ENCODE data around the gene CNMD. TPM values are rescaled to one million over a fixed set of nuclear protein-coding genes. Genes with fewer than 3 reads are reported as not detected.

Gene CNMD
- total and polyA plus RNA-seq, 4 donors: not detected

DNA sequence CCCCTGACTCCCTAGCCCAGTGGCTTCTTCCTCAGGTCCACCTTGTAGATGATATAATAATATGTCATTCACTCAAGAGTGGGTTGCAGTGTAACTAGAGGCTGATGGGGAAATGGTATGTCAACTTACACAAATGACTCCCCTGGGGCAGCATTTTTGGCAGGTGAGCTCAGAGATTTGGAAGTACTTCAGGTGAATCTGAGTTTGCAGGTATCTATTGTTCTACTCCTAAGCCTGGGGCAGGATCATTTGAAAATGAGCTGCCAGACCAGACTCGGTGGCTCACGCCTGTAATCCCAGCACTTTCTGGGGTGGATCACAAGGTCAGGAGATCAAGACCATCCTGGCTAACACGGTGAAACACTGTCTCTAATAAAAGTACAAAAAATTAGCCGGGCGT lies 11.6 kb upstream of the CNMD start:
- intact Hi-C loops (cut with DNase I): no loop called here
- Histone ChIP-seq H3K36me3 (ENCODE audit: control insufficient read depth in 1 of 2, insufficient read depth in 2 of 2, low read length in 1 of 2) (no peaks in the 10 kb centered on the region), H3K9me3 (ENCODE audit: control insufficient read depth, low read length) (no peaks in the 10 kb centered on the region), H3K4me1 (ENCODE audit: control insufficient read depth in 1 of 2, insufficient read depth in 2 of 2, low read length in 2 of 2) (no peaks in the 10 kb centered on the region), H3K27ac (ENCODE audit: low read depth in 1 of 2, low read length in 2 of 2) (no peak overlapping the region), H3K4me3 (ENCODE audit: low read length in 2 of 2) (no peak overlapping the region), H3K27me3 (ENCODE audit: control insufficient read depth in 1 of 2, insufficient read depth in 2 of 2, low read length in 1 of 2) (no peaks in the 10 kb centered on the region)
- ATAC-seq (ENCODE audit: low FRiP score): no peak
- DNase-seq: no peak
- WGBS, 2 donors: 89 to 91% methylated on average over 5 of the region's 5 CpGs

DNA sequence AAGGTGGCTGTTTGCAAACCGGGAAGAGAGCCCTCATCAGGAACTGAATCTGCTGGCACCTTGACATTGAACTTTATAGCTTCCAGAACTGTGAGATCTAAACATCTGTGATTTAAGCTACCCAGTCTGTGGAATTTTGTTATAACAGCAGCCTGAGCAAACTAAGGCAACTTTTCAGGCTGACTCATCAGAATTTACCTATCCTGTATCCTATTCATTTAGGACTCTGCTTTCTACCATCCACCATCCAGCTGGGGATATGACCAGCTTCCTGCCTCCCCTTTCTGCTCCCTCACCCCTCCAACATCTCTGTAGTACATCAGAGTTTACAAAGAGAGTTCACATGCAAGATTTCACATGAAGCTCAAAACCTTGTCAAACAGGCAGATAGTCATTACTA lies 11.1 kb upstream of the CNMD start:
- no peak for DNase-seq
- Histone ChIP-seq H3K9me3 (ENCODE audit: control insufficient read depth, low read length) (no peaks in the 10 kb centered on the region), H3K27ac (ENCODE audit: low read depth in 1 of 2, low read length in 2 of 2) (no peak overlapping the region), H3K27me3 (ENCODE audit: control insufficient read depth in 1 of 2, insufficient read depth in 2 of 2, low read length in 1 of 2) (no peaks in the 10 kb centered on the region), H3K4me1 (ENCODE audit: control insufficient read depth in 1 of 2, insufficient read depth in 2 of 2, low read length in 2 of 2) (no peaks in the 10 kb centered on the region), H3K36me3 (ENCODE audit: control insufficient read depth in 1 of 2, insufficient read depth in 2 of 2, low read length in 1 of 2) (no peaks in the 10 kb centered on the region), H3K4me3 (ENCODE audit: low read length in 2 of 2) (no peak overlapping the region)
- WGBS, 2 donors: 71 to 88% methylated on average over 1 of the region's 1 CpG
- intact Hi-C loops (cut with DNase I): no loop called here
- ATAC-seq (ENCODE audit: low FRiP score): no peak

DNA sequence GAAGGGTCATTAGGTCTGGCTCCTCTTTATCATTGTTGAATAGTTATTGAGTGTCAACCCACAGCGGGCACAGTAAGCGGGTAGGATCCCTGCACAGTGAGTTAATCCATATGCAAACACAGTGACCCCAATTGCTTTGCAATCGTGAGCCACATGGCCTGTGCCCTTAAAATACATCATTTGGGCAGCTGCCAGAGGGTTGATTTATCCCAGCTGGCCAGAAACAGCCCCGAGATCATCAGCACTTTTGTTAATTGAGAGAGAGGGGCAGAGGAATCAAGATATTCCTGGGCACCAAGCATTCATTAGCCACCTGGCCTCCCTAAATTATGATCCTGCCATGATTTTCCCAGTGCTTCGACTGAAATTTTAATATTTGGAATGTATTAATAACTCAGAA lies 9.8 kb upstream of the CNMD start:
- Histone ChIP-seq H3K9me3 (ENCODE audit: control insufficient read depth, low read length) (no peaks in the 10 kb centered on the region), H3K4me1 (ENCODE audit: control insufficient read depth in 1 of 2, insufficient read depth in 2 of 2, low read length in 2 of 2) (no peaks in the 10 kb centered on the region), H3K27me3 (ENCODE audit: control insufficient read depth in 1 of 2, insufficient read depth in 2 of 2, low read length in 1 of 2) (no peaks in the 10 kb centered on the region), H3K27ac (ENCODE audit: low read depth in 1 of 2, low read length in 2 of 2) (no peak overlapping the region), H3K4me3 (ENCODE audit: low read length in 2 of 2) (no peak overlapping the region), H3K36me3 (ENCODE audit: control insufficient read depth in 1 of 2, insufficient read depth in 2 of 2, low read length in 1 of 2) (no peaks in the 10 kb centered on the region)
- ATAC-seq (ENCODE audit: low FRiP score) (no peak), DNase-seq (no peak)
- intact Hi-C loops (cut with DNase I): no loop called here
- 33 to 36% methylated on average over 5 of the region's 5 CpGs for WGBS, 2 donors

DNA sequence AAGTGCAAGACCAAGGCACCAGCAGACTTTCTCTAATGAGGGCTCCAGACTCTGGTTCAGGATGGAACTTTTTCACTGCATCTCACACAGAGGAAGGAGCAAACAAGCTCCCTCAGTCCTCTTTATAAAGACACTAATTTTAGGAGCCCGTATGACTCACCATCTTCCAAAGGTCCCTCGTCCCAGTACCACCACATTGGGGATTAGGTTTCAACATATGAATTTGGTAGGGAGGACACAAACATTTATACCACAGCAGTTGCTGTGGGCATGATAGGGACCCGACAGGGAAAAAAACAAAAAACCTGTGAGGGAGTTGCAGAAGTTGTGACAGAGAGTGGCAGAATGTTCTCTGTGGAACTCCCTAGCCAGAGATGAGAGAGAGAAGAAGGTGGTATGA lies 6.5 kb upstream of the CNMD start:
- no peak overlapping the region for H3K27ac ChIP-seq (ENCODE audit: low read depth in 1 of 2, low read length in 2 of 2)
- H3K27me3 ChIP-seq (ENCODE audit: control insufficient read depth in 1 of 2, insufficient read depth in 2 of 2, low read length in 1 of 2): no peaks in the 10 kb centered on the region
- H3K36me3 ChIP-seq (ENCODE audit: control insufficient read depth in 1 of 2, insufficient read depth in 2 of 2, low read length in 1 of 2): no peaks in the 10 kb centered on the region
- H3K9me3 ChIP-seq (ENCODE audit: control insufficient read depth, low read length): peaks cover 2% of the 10 kb centered on the region
- intact Hi-C loops (cut with DNase I): no loop called here
- DNase-seq: no peak
- 55 to 59% methylated on average over 3 of the region's 3 CpGs for WGBS, 2 donors
- H3K4me1 ChIP-seq (ENCODE audit: control insufficient read depth in 1 of 2, insufficient read depth in 2 of 2, low read length in 2 of 2): no peaks in the 10 kb centered on the region
- H3K4me3 ChIP-seq (ENCODE audit: low read length in 2 of 2): no peak overlapping the region
- no peak for ATAC-seq (ENCODE audit: low FRiP score)

DNA sequence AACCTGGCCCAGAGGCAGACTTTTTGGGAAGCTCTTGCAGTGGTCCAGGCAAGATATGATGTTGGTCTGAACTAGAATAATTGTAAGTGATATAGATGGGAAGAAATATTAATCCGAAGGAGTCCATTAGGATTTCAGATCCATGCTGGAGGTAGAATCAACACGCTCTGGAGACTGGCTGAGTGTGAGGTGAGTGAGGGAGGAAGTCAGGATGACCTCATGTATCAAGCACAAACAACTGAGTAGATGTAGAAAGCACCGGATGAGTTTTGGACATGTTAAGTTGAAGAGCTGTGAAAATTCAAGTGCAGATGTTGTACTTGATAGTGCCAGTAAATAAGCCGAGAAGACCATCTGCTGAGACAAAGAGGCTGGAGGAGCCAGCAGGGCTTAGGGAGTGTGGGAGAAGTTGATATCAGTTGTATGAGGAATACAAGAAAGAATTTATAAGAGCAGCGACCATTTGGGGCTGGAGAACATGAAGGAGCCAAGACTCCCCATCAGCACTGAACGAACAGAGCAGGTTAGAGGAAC lies 5.3 kb upstream of the CNMD start:
- 70 to 76% methylated on average over 6 of the region's 6 CpGs for WGBS, 2 donors
- Histone ChIP-seq H3K9me3 (ENCODE audit: control insufficient read depth, low read length) (peaks cover 3% of the 10 kb centered on the region), H3K36me3 (ENCODE audit: control insufficient read depth in 1 of 2, insufficient read depth in 2 of 2, low read length in 1 of 2) (no peaks in the 10 kb centered on the region), H3K27ac (ENCODE audit: low read depth in 1 of 2, low read length in 2 of 2) (no peak overlapping the region), H3K27me3 (ENCODE audit: control insufficient read depth in 1 of 2, insufficient read depth in 2 of 2, low read length in 1 of 2) (peaks cover 0 to 3% of the 10 kb centered on the region in 2 donors), H3K4me1 (ENCODE audit: control insufficient read depth in 1 of 2, insufficient read depth in 2 of 2, low read length in 2 of 2) (no peaks in the 10 kb centered on the region), H3K4me3 (ENCODE audit: low read length in 2 of 2) (no peak overlapping the region)
- intact Hi-C loops (cut with DNase I): no loop called here
- ATAC-seq (ENCODE audit: low FRiP score) (no peak), DNase-seq (no peak)

- Histone ChIP-seq H3K9me3 (ENCODE audit: control insufficient read depth, low read length) (peaks cover 3% of the 10 kb centered on the region), H3K27me3 (ENCODE audit: control insufficient read depth in 1 of 2, insufficient read depth in 2 of 2, low read length in 1 of 2) (peaks cover 0 to 3% of the 10 kb centered on the region in 2 donors), H3K4me1 (ENCODE audit: control insufficient read depth in 1 of 2, insufficient read depth in 2 of 2, low read length in 2 of 2) (no peaks in the 10 kb centered on the region), H3K27ac (ENCODE audit: low read depth in 1 of 2, low read length in 2 of 2) (no peak overlapping the region), H3K36me3 (ENCODE audit: control insufficient read depth in 1 of 2, insufficient read depth in 2 of 2, low read length in 1 of 2) (no peaks in the 10 kb centered on the region), H3K4me3 (ENCODE audit: low read length in 2 of 2) (no peak overlapping the region)
- DNase-seq (no peak), ATAC-seq (ENCODE audit: low FRiP score) (no peak)
- intact Hi-C loops (cut with DNase I): no loop called here
- 90 to 92% methylated on average over 3 of the region's 3 CpGs for WGBS, 2 donors
Measured at GRCh38 chr13:52743988-52744387, 4.4 kb upstream of the CNMD start.

- no peak for ATAC-seq (ENCODE audit: low FRiP score)
- H3K36me3 ChIP-seq (ENCODE audit: control insufficient read depth in 1 of 2, insufficient read depth in 2 of 2, low read length in 1 of 2): no peaks in the 10 kb centered on the region
- intact Hi-C loops (cut with DNase I): no loop called here
- peaks cover 0 to 3% of the 10 kb centered on the region in 2 donors for H3K27me3 ChIP-seq (ENCODE audit: control insufficient read depth in 1 of 2, insufficient read depth in 2 of 2, low read length in 1 of 2)
- DNase-seq: no peak
- no peaks in the 10 kb centered on the region for H3K4me1 ChIP-seq (ENCODE audit: control insufficient read depth in 1 of 2, insufficient read depth in 2 of 2, low read length in 2 of 2)
- H3K9me3 ChIP-seq (ENCODE audit: control insufficient read depth, low read length): peaks cover 3% of the 10 kb centered on the region
- no peak overlapping the region for H3K4me3 ChIP-seq (ENCODE audit: low read length in 2 of 2)
- 70 to 85% methylated on average over 1 of the region's 1 CpG for WGBS, 2 donors
- H3K27ac ChIP-seq (ENCODE audit: low read depth in 1 of 2, low read length in 2 of 2): no peak overlapping the region
Measured at GRCh38 chr13:52743569-52743968, 3.9 kb upstream of the CNMD start.

GRCh38 chr13:52738719-52739467 lies 727 bp downstream of the CNMD start:
- peak in 1 of 2 donors; percentile 50 for DNase-seq
- ATAC-seq (ENCODE audit: low FRiP score): peak; percentile 41
- Histone ChIP-seq H3K4me3 (ENCODE audit: low read length in 2 of 2) (peak overlapping the region in 1 of 2 donors; percentile 11), H3K9me3 (ENCODE audit: control insufficient read depth, low read length) (peaks cover 3% of the 10 kb centered on the region), H3K4me1 (ENCODE audit: control insufficient read depth in 1 of 2, insufficient read depth in 2 of 2, low read length in 2 of 2) (no peaks in the 10 kb centered on the region), H3K36me3 (ENCODE audit: control insufficient read depth in 1 of 2, insufficient read depth in 2 of 2, low read length in 1 of 2) (no peaks in the 10 kb centered on the region), H3K27ac (ENCODE audit: low read depth in 1 of 2, low read length in 2 of 2) (no peak overlapping the region), H3K27me3 (ENCODE audit: control insufficient read depth in 1 of 2, insufficient read depth in 2 of 2, low read length in 1 of 2) (peaks cover 0 to 5% of the 10 kb centered on the region in 2 donors)
- WGBS, 2 donors: 3 to 4% methylated on average over 55 to 75 of the region's 75 CpGs
- intact Hi-C loops (cut with DNase I): no loop called here

DNA sequence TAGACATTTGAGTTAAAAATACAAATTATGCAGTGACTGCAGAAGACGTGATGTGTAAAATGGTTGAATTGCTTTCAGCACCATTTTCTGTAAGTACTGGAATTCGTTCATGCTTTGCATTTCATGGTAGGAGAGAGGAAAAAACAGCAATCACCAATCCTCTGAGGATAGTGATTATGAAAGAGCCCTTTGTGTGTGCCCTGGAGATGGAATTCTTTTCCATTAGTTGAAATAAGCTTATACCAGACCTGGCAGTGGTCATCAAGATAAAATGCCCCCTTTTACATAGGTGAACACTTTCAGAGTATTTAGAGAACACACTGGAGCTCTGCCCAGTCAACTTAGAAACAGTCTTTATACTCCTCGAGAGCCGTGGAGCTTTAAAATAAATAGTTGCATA lies 1.7 kb downstream of the CNMD start:
- peaks cover 0 to 5% of the 10 kb centered on the region in 2 donors for H3K27me3 ChIP-seq (ENCODE audit: control insufficient read depth in 1 of 2, insufficient read depth in 2 of 2, low read length in 1 of 2)
- H3K36me3 ChIP-seq (ENCODE audit: control insufficient read depth in 1 of 2, insufficient read depth in 2 of 2, low read length in 1 of 2): no peaks in the 10 kb centered on the region
- intact Hi-C loops (cut with DNase I): no loop called here

More for the DNA sequence above, 1.7 kb downstream of the CNMD start:
- DNase-seq: no peak
- H3K4me1 ChIP-seq (ENCODE audit: control insufficient read depth in 1 of 2, insufficient read depth in 2 of 2, low read length in 2 of 2): no peaks in the 10 kb centered on the region
- no peak for ATAC-seq (ENCODE audit: low FRiP score)
- 72 to 85% methylated on average over 4 of the region's 4 CpGs for WGBS, 2 donors
- H3K9me3 ChIP-seq (ENCODE audit: control insufficient read depth, low read length): peaks cover 1% of the 10 kb centered on the region
- H3K4me3 ChIP-seq (ENCODE audit: low read length in 2 of 2): no peak overlapping the region
- H3K27ac ChIP-seq (ENCODE audit: low read depth in 1 of 2, low read length in 2 of 2): no peak overlapping the region
